GM21723 (cell line): ENCODE data around the gene DDX59.
"Not testable (repeated sequence)": the region's sequence is repeated elsewhere in the genome, so short reads cannot be mapped to it uniquely, and the experiment has no call there.

Experiments
- ATAC-seq: cut with Tn5 transposase; IDR thresholded peaks from one replicate; pipeline ENCODE4 v1.9.1; 2021; ENCODE audit warnings: mild to moderate bottlenecking, moderate library complexity; ENCODE audit not compliant: unreplicated experiment

Gene DDX59

DNA sequence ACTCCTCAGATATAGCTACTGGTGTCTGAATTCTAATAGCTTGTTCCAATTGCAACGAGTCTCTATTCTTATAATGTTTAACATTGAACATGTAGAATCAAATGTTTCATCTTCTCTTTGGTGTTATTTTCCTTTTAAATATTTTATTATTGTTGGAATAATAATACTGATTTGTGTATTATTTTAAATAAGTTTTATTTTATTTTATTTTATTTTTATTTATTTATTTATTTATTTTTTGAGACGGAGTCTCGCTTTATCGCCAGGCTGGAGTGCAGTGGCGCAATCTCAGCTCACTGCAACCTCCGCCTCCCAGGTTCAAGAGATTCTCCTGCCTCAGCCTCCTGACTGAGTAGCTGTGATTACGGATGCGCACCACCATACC is 39.2 kb downstream of the DDX59 start:
- ATAC-seq: not testable (repeated sequence)

DNA sequence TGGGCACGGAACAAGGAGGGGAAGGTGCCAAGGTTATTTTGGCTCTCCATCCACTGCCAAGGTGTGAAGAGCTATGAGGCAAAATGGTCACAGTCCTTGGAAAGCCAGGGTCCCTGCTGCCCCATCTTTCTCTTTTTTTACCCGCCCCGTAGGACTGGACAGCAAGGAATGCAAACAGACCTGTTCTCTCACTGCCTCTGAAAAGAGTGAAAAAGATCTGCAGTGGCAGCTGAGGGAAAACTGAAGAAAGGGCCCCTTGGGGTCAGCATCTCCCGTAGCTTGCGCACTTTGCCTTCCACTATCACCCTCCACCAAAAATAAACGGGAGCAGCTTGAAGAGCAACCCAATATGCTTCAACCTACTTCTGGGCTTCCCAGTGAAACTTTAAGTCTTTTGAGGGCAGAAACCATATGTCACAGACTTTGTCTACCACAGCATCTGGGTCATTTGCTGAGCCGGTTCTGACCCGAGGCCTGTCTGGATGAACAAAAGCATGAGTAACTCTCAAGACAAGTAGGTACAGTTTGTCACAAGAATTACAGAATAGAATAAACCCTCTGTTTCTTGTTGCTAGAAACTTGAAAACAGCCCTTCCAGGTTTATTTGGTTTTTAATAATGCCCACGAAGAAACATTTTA is 39.7 kb downstream of the DDX59 start:
- no peak for ATAC-seq

DNA sequence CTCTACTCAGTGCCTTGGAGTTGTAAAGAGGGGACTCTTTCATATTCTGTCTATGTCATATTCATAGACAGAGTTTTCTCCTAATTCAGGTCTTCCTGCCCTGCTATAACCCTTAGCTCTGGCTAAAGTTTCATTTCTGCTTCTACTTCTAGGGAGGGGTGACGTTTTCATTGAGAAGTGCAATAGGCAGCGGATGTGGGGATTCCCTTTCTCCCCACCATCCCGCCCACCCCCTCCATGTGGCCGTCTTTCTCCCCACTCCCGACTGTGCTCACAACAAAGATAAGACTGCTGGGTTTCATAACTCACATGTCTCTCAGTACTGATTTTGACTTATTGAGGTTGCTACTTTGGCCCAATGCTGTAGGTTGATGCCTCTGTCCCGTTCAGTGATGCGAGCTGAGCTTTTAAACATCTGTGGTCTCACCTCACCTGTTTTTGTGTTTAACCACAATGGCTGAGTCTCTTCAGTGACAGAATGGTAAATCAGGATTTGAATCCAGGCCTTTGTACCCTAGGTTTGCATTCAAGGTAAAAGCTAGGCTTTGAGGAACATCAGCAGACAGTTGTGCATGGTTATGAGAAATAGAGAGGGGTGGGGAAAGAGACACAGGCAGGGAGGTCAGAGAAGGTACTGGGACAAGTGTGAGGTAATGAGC is 41.4 kb downstream of the DDX59 start:
- peak; percentile 73 for ATAC-seq

DNA sequence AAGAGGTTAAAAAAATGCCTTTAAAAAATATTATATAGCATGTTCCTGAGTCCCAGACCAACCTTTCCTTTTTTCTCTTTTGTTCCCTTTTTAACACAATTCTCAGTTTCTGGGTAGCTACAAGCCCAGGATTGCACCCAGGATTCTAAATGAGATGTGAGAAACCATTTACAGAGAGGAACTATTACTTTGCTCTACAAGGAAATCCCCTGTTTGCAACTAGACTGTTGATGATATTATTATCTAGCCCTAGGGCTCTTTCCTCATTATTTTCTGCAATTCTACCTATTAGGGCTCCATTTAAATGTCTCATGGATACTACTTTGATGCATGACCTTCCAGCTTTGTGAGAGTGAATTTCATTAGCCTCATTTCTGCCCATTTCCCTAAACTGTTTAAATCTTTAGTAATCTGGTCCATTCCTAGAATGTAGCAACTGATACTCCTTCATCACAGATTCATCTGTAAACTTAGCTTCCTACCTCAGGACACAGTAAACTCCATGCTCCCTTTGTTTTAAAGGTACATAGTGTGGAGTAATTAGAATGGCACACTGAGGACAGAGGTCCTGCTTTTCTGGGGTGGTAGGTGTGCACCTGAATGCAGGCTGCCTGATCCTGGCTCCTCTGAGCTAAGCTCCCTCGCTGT is 42.0 kb downstream of the DDX59 start:
- ATAC-seq: peak; percentile 36

DNA sequence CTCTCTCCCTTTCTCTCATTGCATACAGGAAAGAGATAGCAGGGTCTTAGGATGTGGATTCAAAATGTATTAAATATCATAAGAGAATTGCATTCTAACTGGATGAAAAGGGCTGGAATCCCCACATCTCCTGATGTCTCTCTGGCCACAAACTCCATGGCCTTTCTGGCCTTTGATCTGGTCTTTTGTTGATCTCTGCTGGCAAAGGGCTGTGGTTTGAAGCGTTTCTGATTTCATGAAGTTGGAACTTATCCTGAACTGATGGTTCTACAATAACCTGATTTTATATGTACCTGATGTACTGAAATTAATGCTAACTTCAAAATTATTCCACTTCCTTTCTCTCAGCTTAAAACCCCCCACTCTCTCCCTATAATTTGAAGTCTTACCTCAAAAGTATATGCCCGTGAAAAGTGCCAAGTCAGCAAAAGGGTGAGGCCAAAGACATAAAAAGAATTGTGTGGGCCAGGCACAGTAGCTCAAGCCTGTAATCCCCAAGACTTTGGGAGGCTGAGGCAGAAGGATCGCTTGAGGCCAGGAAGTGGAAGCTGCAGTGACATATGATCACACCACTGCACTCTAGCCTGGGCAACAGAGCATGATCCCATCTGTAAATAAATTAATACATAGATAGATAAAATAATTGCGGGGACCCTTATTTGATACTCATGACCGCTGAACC is 42.7 kb downstream of the DDX59 start:
- ATAC-seq: no peak

DNA sequence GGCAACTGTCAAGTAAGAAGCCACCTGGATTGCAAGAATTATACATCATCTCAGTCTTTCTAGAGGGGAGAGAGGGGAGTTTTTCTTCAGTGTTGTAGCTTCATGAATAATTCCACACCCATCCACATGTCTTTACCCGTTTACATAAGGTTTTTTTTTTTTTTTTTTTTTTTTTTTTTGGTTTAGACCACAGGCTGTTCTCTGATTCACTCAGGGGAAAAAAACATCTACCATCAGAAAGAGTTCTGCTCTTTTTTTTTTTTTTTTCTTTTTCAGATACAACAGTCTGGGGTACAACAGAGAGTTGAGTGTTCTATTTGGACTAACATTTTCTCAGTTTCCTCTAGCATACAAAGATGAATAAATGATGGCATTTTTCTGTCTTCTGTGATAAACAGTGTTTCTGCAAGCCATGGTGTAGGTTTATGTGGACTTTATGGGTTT is 44.3 kb downstream of the DDX59 start:
- ATAC-seq: peak; percentile 23

DNA sequence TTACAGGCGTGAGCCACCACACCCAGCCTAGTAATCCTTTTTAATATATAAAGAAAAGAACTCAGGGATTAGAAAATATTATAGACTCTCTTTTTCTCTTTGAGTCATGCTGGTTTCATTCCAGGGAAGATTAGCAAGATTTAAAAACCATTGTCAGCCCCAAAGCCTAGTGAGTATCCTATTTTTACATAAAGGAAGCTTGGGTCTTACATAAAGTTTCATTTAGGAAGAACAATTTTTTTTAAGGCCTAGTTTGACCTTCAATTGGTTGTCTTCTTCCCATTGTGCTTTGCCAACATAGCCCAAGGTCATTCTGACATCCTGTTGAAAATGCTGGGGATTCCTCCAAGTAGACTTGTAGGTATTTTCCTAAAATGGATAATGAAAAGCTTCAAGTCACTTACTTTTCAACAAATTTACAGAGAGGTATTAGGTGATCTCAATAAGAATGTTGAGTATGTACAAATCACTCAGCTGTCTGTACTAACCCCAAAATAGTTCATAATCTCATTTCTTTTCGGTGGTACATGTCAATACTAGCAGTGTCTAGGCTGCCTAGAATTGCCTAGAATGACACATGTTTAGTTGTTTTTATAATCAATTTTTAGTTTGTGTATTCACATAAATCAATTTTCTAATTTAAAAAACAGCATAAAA is 44.9 kb downstream of the DDX59 start:
- ATAC-seq: no peak

DNA sequence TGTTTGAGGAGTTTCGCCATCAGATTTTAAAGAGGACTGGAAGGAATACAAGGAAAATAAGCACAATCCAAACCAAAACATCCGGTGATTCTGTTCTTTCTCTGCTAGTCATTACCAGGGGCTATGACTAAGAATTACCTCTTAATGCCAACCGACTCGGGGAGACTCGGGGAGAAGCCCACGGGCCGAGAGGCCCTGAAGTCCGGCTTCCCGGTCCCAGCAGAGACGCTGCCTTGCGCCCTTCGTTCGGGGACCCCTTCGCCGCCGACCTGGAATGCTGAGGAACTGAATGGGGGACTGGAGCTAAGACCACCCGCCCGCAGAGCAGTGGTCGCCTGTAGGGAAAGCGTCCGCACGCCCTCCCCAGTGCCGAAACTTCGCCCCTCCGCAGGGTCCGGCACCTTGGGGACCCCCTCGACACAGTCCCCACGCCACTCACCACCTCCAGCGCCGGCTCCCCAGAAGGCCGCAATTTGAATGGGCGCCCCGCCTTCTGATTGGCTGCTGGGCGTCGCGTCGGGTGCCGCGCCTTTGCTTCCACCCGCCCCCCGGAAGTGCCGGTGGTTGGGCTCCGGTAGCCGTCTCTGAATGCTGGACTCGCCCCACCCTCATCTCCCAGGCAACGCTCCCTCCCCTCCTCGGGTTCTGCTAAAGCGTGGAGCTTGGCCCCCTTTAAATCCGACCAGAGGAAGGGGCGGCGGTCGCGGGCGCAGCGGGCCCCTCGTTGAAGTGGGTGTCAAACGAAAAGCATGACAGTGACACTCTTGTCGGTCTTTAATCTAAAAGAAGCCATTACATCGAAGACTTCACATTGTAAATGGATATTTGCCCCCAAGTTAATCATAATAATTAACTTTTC is 49.2 kb downstream of the DDX59 start, which contains the start of gene KIF14:
Gene KIF14, minus strand, starts transcription at position 479 of the 859 bp plus-strand sequence. CDS start 2,028 bp downstream, outside the sequence.
- ATAC-seq: peak; percentile 89

DNA sequence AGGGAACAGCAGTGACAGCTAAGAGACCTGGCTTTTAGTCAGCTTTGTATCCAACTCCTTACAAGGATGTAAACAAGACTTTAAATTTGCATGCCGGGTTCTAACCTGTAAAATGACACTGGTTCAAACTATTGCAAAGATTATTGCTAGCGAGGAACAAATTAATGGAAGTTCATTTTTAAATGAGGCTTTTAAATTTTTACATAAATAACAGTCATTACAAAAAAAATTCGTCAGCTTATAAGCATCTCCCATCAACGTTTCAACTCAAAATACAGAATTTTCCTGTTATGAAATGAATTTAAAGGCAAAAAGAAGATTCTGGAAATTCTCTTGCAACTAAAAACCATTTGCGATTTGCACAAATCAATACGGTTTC is 49.8 kb downstream of the DDX59 start:
- ATAC-seq: no peak

DNA sequence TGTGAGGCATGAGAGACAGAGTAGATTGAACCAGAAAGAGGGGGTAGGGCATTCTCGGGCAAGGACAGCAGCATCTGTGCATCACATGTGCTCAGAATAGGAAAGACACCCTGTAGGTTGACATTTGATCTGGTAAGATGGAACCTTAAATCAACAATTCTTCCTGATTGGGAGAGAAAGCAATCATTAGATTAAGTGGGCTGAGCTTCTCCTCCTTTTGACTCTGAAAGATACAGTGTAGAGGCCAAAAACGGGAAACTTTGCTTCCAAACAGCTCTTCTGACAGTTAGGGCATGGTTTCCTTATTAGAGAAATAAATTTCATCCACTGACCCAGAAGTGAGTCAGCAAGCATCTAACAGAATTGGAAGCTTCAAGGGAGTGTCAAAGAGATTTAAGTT is 58.9 kb downstream of the DDX59 start:
- no peak for ATAC-seq

DNA sequence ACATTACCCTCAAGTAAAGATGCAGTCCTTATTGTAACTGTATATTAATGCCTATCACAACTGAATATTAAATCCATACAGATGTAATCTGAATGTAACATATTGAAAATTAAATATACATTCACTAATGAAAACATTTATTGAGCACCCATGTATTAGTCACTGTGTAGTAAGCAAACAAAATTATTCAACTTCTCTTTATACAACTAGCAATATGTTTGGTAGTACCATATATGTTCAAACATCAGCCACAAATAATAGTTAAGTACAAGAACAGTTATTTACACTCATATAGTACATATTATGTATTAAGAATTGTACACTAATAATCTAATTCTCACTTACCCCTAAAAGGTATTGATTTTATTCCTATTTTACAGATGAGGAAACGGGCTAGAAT is 67.1 kb downstream of the DDX59 start:
- ATAC-seq: no peak
